Epithelial cell of proximal tubule (primary cell): ENCODE measurements around the gene RHOBTB1. TPM values are rescaled to one million over a fixed set of nuclear protein-coding genes. Genes with fewer than 3 reads are reported as not detected.

Source experiments
- DNase-seq: peaks from one replicate; pipeline ENCODE4 v3.0.0-alpha.2; 2011; ENCODE audit warnings: low read depth
- H3K4me3 ChIP-seq: 2 replicates; pipeline ENCODE4 v1.5.1; 2011; ENCODE audit warnings: low read depth, mild to moderate bottlenecking, low read length
- CTCF ChIP-seq: conservative IDR thresholded peaks from 2 replicates; pipeline ENCODE4 v1.5.1; 2012; ENCODE audit warnings: low read depth, mild to moderate bottlenecking, low read length
- total RNA-seq: library from RNA; depleted of rRNA; stranded (reverse); fragments of >200 nt; gene quantifications from 2 replicates; pipeline ENCODE4 v1.2.3, GENCODE V29; 2015

The RHOBTB1 gene
- total RNA-seq, 1 donor from 2014 or later = 22.2 TPM

- DNase-seq = no peak
- TF ChIP-seq CTCF = no peak
- H3K4me3 ChIP-seq = no peak overlapping the region
Observed at GRCh38 chr10:60957667-60958221, 13.8 kb upstream of the RHOBTB1 start.

DNA sequence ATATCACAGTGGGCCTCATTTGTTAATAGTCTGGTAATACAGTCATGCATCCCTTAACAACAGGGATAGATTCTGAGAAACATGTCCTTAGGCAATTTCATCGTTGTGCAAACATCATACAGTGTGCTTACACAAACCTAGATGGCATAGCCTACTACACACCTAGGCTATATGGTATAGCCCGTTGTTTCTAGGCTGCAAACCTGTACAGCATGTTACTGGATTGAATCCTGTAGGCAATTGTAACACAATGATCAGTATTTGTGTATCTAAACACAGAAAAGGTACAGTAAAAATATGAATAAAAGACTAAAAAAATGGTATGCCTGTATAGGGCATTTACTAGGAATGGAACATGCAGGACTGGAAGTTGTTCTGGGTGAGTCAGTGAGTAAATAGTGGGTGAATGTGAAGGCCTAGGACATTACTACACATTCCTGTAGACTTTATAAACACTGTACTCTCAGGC lies 12.0 kb upstream of the RHOBTB1 start:
- H3K4me3 ChIP-seq = no peak overlapping the region
- TF ChIP-seq CTCF = no peak
- no peak for DNase-seq

- H3K4me3 ChIP-seq = no peak overlapping the region
- no peak for TF ChIP-seq CTCF
- no peak for DNase-seq
Observed at GRCh38 chr10:60955316-60955715, 11.3 kb upstream of the RHOBTB1 start.

DNA sequence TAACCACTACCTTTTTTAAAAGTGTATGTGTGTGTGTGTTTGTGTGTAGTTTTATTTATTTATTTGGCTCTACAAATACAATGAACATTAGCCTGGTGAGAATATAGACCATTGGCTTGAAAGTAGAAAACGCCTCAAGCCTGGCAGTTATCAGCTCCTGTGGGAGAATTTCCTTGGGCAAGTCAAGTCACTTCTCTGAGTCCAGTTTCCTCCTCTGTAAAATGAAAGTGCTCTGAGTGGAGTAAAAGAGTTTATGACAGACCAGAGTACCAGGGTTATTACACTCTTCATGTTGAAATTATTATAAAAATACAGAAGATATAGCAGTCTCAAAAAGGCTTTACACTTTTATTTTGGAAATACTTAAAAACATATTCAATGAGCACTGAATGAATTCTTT lies 10.1 kb upstream of the RHOBTB1 start:
- no peak for DNase-seq
- no peak for TF ChIP-seq CTCF
- no peak overlapping the region for H3K4me3 ChIP-seq

DNA sequence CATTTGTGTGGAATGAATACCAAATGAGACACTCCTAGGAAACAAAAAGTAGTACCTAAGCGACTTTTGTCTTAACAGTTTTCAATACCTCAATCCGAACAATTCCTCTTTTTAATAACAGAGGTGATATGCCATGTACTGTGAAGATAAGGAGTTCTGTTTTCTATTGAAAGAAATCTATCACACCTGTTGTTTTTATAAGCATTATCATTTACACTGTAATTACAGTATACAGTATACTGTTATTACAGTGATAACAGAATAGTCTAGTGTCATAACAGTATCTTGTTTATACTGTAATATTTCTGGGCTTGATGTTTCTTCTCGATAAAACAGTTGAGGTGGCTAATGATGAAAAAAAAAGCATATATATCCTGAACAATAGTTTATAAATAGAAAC lies 9.4 kb upstream of the RHOBTB1 start:
- no peak for DNase-seq
- no peak overlapping the region for H3K4me3 ChIP-seq
- no peak for TF ChIP-seq CTCF

GRCh38 chr10:60952846-60953220 lies 8.8 kb upstream of the RHOBTB1 start:
- H3K4me3 ChIP-seq = no peak overlapping the region

More at GRCh38 chr10:60952846-60953220, 8.8 kb upstream of the RHOBTB1 start:
- DNase-seq = no peak
- TF ChIP-seq CTCF = no peak
